Endodermal cell (in vitro differentiated cells): ENCODE measurements around the gene PANK4. TPM values are rescaled to one million over a fixed set of nuclear protein-coding genes. Genes with fewer than 3 reads are reported as not detected.

Source experiments
- DNase-seq: peaks from one replicate; pipeline ENCODE4 v3.0.0-alpha.2; 2017
- H3K27ac ChIP-seq: 2 replicates; pipeline ENCODE4 v1.5.1; 2013; ENCODE audit warnings: mild to moderate bottlenecking, low read depth, low read length, moderate library complexity
- H3K27me3 ChIP-seq: 2 replicates; pipeline ENCODE4 v1.6.1; 2013; ENCODE audit warnings: mild to moderate bottlenecking, low read length, moderate library complexity; ENCODE audit not compliant: insufficient read depth, control insufficient read depth, poor library complexity, severe bottlenecking
- H3K36me3 ChIP-seq: 2 replicates; pipeline ENCODE4 v1.7.0; 2013; ENCODE audit warnings: mild to moderate bottlenecking, low read length, moderate library complexity; ENCODE audit not compliant: control insufficient read depth, insufficient read depth
- H3K4me1 ChIP-seq: one replicate; pipeline ENCODE4 v1.7.0; 2013; ENCODE audit warnings: low read length; ENCODE audit not compliant: control insufficient read depth, insufficient read depth
- H3K4me3 ChIP-seq: 2 replicates; pipeline ENCODE4 v1.5.1; 2013; ENCODE audit warnings: mild to moderate bottlenecking, low read length, moderate library complexity
- H3K9ac ChIP-seq: 2 replicates; pipeline ENCODE4 v1.6.1; 2013; ENCODE audit warnings: mild to moderate bottlenecking, low read length, moderate library complexity; ENCODE audit not compliant: poor library complexity, severe bottlenecking; ENCODE audit errors: extremely low read depth
- H3K9me3 ChIP-seq: 2 replicates; pipeline ENCODE4 v1.6.1; 2013; ENCODE audit warnings: mild to moderate bottlenecking, low read length, moderate library complexity; ENCODE audit not compliant: control insufficient read depth
- H3K27ac Mint-ChIP-seq: 2 replicates; pipeline ENCODE4 v1.8.0; 2020; ENCODE audit warnings: mixed read lengths
- H3K27me3 Mint-ChIP-seq: 2 replicates; pipeline ENCODE4 v1.8.0; 2021; ENCODE audit warnings: mild to moderate bottlenecking, mixed read lengths; ENCODE audit not compliant: insufficient read depth
- H3K36me3 Mint-ChIP-seq: 2 replicates; pipeline ENCODE4 v1.8.0; 2020; ENCODE audit warnings: low read depth, mixed read lengths
- H3K4me1 Mint-ChIP-seq: 2 replicates; pipeline ENCODE4 v1.8.0; 2020; ENCODE audit warnings: mixed read lengths
- H3K4me3 Mint-ChIP-seq: 2 replicates; pipeline ENCODE4 v1.8.0; 2020; ENCODE audit warnings: mild to moderate bottlenecking, moderate library complexity, mixed read lengths
- H3K9me3 Mint-ChIP-seq: 2 replicates; pipeline ENCODE4 v1.8.0; 2020; ENCODE audit warnings: mild to moderate bottlenecking, mixed read lengths
- WGBS, 2 experiments: methylation state at CpG; one replicate each; pipeline versions ENCODE4 v1.1.5 to v1.1.7; 2013; ENCODE audit warnings: missing lambda C conversion rate in 2 of 2, mixed read lengths in 1 of 2; ENCODE audit not compliant: insufficient coverage in 1 of 2, insufficient read length in 1 of 2; 5-methylcytosine and 5-hydroxymethylcytosine counted together
- total RNA-seq, 2 donors: library from RNA; stranded (reverse); fragmentation: NEBNext Ultra II Directional in 1 of 2; extraction: Animal tissue kit (Norgen Biotek cat#: 25700) in 1 of 2; gene quantifications; 2 replicates in 1 of 2; 3 replicates in 1 of 2; pipeline ENCODE4 v1.2.1, GENCODE V29; 2021
- TF ChIP-seq, protein P1 (sequence below): fragments of 200-600 bp; sonication (generic); conservative IDR thresholded peaks from 2 replicates; pipeline ENCODE4 v1.5.0; 2021; ENCODE audit warnings: antibody characterized with exemption, mild to moderate bottlenecking

The PANK4 gene
- total RNA-seq, 2 donors from 2014 or later = 45.6 to 49.5 TPM

- H3K4me3 ChIP-seq = no peak overlapping the region
- Mint-ChIP-seq H3K27me3 (no peaks in the 10 kb centered on the region), H3K27ac (no peak overlapping the region), H3K36me3 (peaks cover 25% of the 10 kb centered on the region), H3K4me1 (no peaks in the 10 kb centered on the region), H3K9me3 (no peaks in the 10 kb centered on the region), H3K4me3 (no peak overlapping the region)
- H3K9me3 ChIP-seq = no peaks in the 10 kb centered on the region
- H3K9ac ChIP-seq = no peak overlapping the region
- H3K27me3 ChIP-seq = no peaks in the 10 kb centered on the region
- no peaks in the 10 kb centered on the region for H3K4me1 ChIP-seq
- peaks cover 10% of the 10 kb centered on the region for H3K36me3 ChIP-seq
- H3K27ac ChIP-seq = no peak overlapping the region
- 96% methylated on average over 15 to 29 of the region's 29 CpGs for WGBS, 2 experiments
- DNase-seq = no peak
- TF ChIP-seq, protein P1, sequence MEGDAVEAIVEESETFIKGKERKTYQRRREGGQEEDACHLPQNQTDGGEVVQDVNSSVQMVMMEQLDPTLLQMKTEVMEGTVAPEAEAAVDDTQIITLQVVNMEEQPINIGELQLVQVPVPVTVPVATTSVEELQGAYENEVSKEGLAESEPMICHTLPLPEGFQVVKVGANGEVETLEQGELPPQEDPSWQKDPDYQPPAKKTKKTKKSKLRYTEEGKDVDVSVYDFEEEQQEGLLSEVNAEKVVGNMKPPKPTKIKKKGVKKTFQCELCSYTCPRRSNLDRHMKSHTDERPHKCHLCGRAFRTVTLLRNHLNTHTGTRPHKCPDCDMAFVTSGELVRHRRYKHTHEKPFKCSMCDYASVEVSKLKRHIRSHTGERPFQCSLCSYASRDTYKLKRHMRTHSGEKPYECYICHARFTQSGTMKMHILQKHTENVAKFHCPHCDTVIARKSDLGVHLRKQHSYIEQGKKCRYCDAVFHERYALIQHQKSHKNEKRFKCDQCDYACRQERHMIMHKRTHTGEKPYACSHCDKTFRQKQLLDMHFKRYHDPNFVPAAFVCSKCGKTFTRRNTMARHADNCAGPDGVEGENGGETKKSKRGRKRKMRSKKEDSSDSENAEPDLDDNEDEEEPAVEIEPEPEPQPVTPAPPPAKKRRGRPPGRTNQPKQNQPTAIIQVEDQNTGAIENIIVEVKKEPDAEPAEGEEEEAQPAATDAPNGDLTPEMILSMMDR = no peak
Measured at GRCh38 chr1:2508751-2509150, 17.6 kb downstream of the PANK4 start.

GRCh38 chr1:2508180-2508579, 18.2 kb downstream of the PANK4 start:
- WGBS, 2 experiments = 72 to 90% methylated on average over 5 to 22 of the region's 24 CpGs
- peaks cover 23% of the 10 kb centered on the region for H3K36me3 Mint-ChIP-seq
- no peak overlapping the region for H3K27ac ChIP-seq

GRCh38 chr1:2507744-2508155, 18.6 kb downstream of the PANK4 start:
- 91% methylated on average over 6 of the region's 6 CpGs; no CpG with 5 or more reads in 1 of the 2 experiments for WGBS, 2 experiments
- H3K36me3 Mint-ChIP-seq = peaks cover 23% of the 10 kb centered on the region
- DNase-seq = no peak

More at GRCh38 chr1:2508180-2508579, 18.2 kb downstream of the PANK4 start:
- H3K9me3 Mint-ChIP-seq = no peaks in the 10 kb centered on the region
- no peak for DNase-seq
- H3K4me1 Mint-ChIP-seq = no peaks in the 10 kb centered on the region
- Histone ChIP-seq H3K4me3 (no peak overlapping the region), H3K4me1 (no peaks in the 10 kb centered on the region), H3K36me3 (peaks cover 10% of the 10 kb centered on the region), H3K9ac (no peak overlapping the region), H3K9me3 (no peaks in the 10 kb centered on the region), H3K27me3 (no peaks in the 10 kb centered on the region)
- H3K4me3 Mint-ChIP-seq = no peak overlapping the region
- H3K27ac Mint-ChIP-seq = no peak overlapping the region
- no peaks in the 10 kb centered on the region for H3K27me3 Mint-ChIP-seq
- TF ChIP-seq, protein P1 = no peak

More at GRCh38 chr1:2507744-2508155, 18.6 kb downstream of the PANK4 start:
- no peak overlapping the region for H3K27ac ChIP-seq
- TF ChIP-seq, protein P1 = no peak
- Mint-ChIP-seq H3K27me3 (no peaks in the 10 kb centered on the region), H3K4me3 (no peak overlapping the region), H3K9me3 (no peaks in the 10 kb centered on the region), H3K4me1 (no peaks in the 10 kb centered on the region), H3K27ac (no peak overlapping the region)
- H3K9ac ChIP-seq = no peak overlapping the region
- H3K36me3 ChIP-seq = peaks cover 10% of the 10 kb centered on the region
- no peaks in the 10 kb centered on the region for H3K4me1 ChIP-seq
- H3K9me3 ChIP-seq = no peaks in the 10 kb centered on the region
- no peaks in the 10 kb centered on the region for H3K27me3 ChIP-seq
- H3K4me3 ChIP-seq = no peak overlapping the region
